ENCODE results near the gene DTNA.

Gene DTNA

DNA sequence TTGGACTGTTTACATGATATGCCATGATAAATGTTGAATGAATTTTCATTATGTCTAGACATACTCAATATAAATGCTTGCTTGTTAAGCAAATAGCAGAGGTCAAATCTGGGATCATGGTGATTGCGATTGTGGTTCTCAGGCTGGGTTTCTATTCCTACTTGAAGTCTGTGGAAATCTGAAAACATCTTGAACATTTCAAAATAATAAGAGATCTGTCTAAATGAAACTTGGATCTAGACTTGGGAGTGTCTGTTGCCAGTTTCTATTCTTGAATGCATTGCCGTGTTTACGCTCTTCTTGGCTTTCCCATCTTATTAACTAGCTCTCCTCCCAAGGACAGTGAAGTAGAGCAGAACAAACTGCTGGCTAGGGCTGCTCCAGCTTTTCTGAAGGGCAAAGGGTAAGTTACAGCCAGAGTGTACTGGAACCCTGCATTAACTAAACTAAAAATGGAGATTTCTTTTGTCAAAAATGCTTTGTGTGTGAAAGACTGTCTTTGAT, 127.7 kb downstream of the DTNA start:
- H3K4me3 ChIP-seq (ENCODE audit: low read depth, low read length): no peak overlapping the region
- TF ChIP-seq CTCF (IDR thresholded peaks at IDR 0.05; ENCODE audit: low read depth, low read length): no peak

- H3K4me3 ChIP-seq (ENCODE audit: low read depth, low read length): no peak overlapping the region
- TF ChIP-seq CTCF (IDR thresholded peaks at IDR 0.05; ENCODE audit: low read depth, low read length): no peak
Observed at GRCh38 chr18:34838669-34839068, 128.6 kb downstream of the DTNA start.

- no peak for TF ChIP-seq CTCF (IDR thresholded peaks at IDR 0.05; ENCODE audit: low read depth, low read length)
- no peak overlapping the region for H3K4me3 ChIP-seq (ENCODE audit: low read depth, low read length)
Observed at GRCh38 chr18:34840256-34840826, 130.2 kb downstream of the DTNA start.

GRCh38 chr18:34841891-34842290, 131.8 kb downstream of the DTNA start:
- TF ChIP-seq CTCF (IDR thresholded peaks at IDR 0.05; ENCODE audit: low read depth, low read length): no peak
- H3K4me3 ChIP-seq (ENCODE audit: low read depth, low read length): no peak overlapping the region

DNA sequence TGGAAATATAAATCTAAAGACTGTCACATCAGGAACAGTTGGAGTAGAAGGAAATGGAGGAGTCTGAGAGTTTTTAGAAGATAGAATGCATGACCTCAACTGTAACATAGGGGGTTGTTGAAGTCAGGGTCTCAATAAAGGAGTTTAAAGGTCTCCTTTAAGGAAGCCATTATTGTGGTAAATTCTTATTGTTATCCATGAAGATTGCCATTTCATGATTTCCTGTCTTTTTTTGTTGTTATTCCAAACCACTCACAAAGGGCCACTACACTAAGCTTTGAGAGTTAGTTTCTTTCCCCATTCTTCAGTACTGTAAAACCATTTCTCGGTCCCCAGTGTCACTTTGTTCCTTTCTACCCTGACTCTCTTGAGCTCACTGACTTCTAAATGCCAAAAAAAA, 134.0 kb downstream of the DTNA start:
- no peak for TF ChIP-seq CTCF (IDR thresholded peaks at IDR 0.05; ENCODE audit: low read depth, low read length)
- H3K4me3 ChIP-seq (ENCODE audit: low read depth, low read length): no peak overlapping the region

GRCh38 chr18:34844732-34845459, 134.8 kb downstream of the DTNA start:
- no peak overlapping the region for H3K4me3 ChIP-seq (ENCODE audit: low read depth, low read length)
- TF ChIP-seq CTCF (IDR thresholded peaks at IDR 0.05; ENCODE audit: low read depth, low read length): no peak

DNA sequence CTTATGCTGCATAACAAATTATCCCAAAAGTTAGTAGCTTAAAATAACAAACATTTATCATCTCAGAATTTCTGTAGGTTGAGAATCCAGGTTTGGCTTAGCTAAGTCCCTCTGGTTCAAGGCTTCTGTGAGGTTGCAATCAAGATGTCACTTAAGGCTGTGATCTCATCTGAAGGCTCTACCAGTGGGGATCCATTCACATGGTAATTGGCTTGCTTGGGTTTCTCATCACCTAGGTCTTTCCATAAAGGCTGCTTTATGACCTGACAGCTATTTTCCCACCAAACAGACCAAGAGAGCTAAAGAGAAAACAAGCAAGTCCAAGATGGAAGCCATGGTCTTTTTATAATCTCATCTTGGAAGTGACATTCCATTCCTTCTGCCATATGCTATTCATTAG, 137.3 kb downstream of the DTNA start:
- no peak for TF ChIP-seq CTCF (IDR thresholded peaks at IDR 0.05; ENCODE audit: low read depth, low read length)
- no peak overlapping the region for H3K4me3 ChIP-seq (ENCODE audit: low read depth, low read length)

Measured in WI38 (cell line).